ENCODE data around the gene KIF26B. TPM values are rescaled to one million over a fixed set of nuclear protein-coding genes. Genes with fewer than 3 reads are reported as not detected.

KIF26B gene
- total RNA-seq, 1 donor from 2014 or later = 2.1 TPM

DNA sequence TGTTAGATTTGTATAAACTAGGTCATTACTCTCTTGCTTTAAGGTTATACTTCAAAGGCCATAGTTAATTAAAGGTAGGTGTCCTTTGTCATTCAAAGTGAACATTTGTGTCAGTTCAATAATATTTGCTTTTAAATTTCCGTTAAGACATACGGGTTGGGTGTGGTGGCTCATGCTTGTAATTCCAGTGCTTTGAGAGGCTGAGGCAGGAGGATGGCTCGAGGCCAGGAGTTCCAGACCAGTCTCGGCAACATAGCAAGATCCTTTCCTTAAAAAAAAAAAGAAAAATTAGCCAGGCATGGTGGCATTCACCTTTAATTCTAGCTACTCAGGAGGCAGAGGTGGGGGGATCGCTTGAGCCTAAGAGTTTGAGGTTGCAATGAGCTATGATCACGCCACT, 80.4 kb downstream of the KIF26B start:
- FAIRE-seq = no peak
- TF ChIP-seq, protein P1, sequence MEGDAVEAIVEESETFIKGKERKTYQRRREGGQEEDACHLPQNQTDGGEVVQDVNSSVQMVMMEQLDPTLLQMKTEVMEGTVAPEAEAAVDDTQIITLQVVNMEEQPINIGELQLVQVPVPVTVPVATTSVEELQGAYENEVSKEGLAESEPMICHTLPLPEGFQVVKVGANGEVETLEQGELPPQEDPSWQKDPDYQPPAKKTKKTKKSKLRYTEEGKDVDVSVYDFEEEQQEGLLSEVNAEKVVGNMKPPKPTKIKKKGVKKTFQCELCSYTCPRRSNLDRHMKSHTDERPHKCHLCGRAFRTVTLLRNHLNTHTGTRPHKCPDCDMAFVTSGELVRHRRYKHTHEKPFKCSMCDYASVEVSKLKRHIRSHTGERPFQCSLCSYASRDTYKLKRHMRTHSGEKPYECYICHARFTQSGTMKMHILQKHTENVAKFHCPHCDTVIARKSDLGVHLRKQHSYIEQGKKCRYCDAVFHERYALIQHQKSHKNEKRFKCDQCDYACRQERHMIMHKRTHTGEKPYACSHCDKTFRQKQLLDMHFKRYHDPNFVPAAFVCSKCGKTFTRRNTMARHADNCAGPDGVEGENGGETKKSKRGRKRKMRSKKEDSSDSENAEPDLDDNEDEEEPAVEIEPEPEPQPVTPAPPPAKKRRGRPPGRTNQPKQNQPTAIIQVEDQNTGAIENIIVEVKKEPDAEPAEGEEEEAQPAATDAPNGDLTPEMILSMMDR (IDR thresholded peaks at IDR 0.05; ENCODE audit: insufficient read depth, low read length, severe bottlenecking) = no peak
- H3K36me3 ChIP-seq (ENCODE audit: control insufficient read depth, insufficient read depth, low read length) = no peaks in the 10 kb centered on the region
- DNase-seq (ENCODE audit: low read depth) = no peak
- H3K27me3 ChIP-seq (ENCODE audit: control insufficient read depth, insufficient read depth, low read length) = no peaks in the 10 kb centered on the region
- H3K4me3 ChIP-seq (ENCODE audit: low read depth, low read length) = no peak overlapping the region

- Histone ChIP-seq H3K4me3 (ENCODE audit: low read depth, low read length) (no peak overlapping the region), H3K36me3 (ENCODE audit: control insufficient read depth, insufficient read depth, low read length) (no peaks in the 10 kb centered on the region), H3K27me3 (ENCODE audit: control insufficient read depth, insufficient read depth, low read length) (no peaks in the 10 kb centered on the region)
- TF ChIP-seq, protein P1 (IDR thresholded peaks at IDR 0.05; ENCODE audit: insufficient read depth, low read length, severe bottlenecking) = no peak
- DNase-seq (ENCODE audit: low read depth) (no peak), FAIRE-seq (no peak)
Measured at GRCh38 chr1:245240648-245241165, 85.9 kb downstream of the KIF26B start.

DNA sequence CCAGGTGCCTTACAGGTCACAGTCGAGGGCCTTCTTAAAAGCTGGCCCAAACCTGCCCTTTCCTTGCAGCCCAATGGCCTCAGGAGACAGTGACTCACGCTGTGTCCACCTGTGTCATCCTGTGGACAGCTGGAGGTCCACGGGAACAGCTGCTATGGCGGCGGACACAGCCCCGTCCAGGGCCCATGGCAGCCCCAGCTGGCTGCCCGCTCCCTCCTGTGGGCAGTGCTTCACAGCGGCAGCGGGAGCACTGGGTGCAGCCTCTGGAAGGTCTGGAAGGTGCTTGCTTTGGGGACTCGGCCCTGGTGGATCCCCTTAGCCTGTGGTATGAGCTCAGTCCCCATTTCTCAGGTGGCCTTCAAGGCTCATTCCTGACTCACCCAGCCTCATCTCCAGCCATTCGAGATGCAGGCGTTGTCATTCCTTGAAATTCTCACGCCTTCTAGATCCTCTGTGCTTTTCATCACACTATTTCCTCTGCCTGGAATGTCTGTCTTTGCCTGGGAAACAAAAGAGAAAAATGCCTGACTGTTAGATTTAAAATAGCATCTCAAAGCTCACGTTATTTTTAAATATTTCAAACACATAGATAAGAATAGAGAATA, 86.8 kb downstream of the KIF26B start:
- H3K27me3 ChIP-seq (ENCODE audit: control insufficient read depth, insufficient read depth, low read length) = no peaks in the 10 kb centered on the region
- H3K36me3 ChIP-seq (ENCODE audit: control insufficient read depth, insufficient read depth, low read length) = no peaks in the 10 kb centered on the region
- no peak for DNase-seq (ENCODE audit: low read depth)
- no peak overlapping the region for H3K4me3 ChIP-seq (ENCODE audit: low read depth, low read length)
- TF ChIP-seq, protein P1 (IDR thresholded peaks at IDR 0.05; ENCODE audit: insufficient read depth, low read length, severe bottlenecking) = no peak
- FAIRE-seq = no peak

GRCh38 chr1:245242989-245243388, 88.2 kb downstream of the KIF26B start:
- peak; percentile 5 for DNase-seq (ENCODE audit: low read depth)
- TF ChIP-seq, protein P1 (IDR thresholded peaks at IDR 0.05; ENCODE audit: insufficient read depth, low read length, severe bottlenecking) = no peak
- Histone ChIP-seq H3K36me3 (ENCODE audit: control insufficient read depth, insufficient read depth, low read length) (no peaks in the 10 kb centered on the region), H3K27me3 (ENCODE audit: control insufficient read depth, insufficient read depth, low read length) (no peaks in the 10 kb centered on the region), H3K4me3 (ENCODE audit: low read depth, low read length) (no peak overlapping the region)
- no peak for FAIRE-seq

- FAIRE-seq = no peak
- no peaks in the 10 kb centered on the region for H3K27me3 ChIP-seq (ENCODE audit: control insufficient read depth, insufficient read depth, low read length)
Measured at GRCh38 chr1:245245021-245245667, 90.4 kb downstream of the KIF26B start.

More at GRCh38 chr1:245245021-245245667, 90.4 kb downstream of the KIF26B start:
- TF ChIP-seq, protein P1 (IDR thresholded peaks at IDR 0.05; ENCODE audit: insufficient read depth, low read length, severe bottlenecking) = no peak
- no peak overlapping the region for H3K4me3 ChIP-seq (ENCODE audit: low read depth, low read length)
- peak; percentile 26 for DNase-seq (ENCODE audit: low read depth)
- no peaks in the 10 kb centered on the region for H3K36me3 ChIP-seq (ENCODE audit: control insufficient read depth, insufficient read depth, low read length)

Measured in bronchial epithelial cell (primary cell).